HG03095 (cell line): ENCODE measurements around the gene FAM193A.

Source experiments
- ATAC-seq: cut with Tn5 transposase; IDR thresholded peaks from one replicate; pipeline ENCODE4 v1.9.1; 2021; ENCODE audit warnings: moderate library complexity; ENCODE audit not compliant: unreplicated experiment

The FAM193A gene, protein sequence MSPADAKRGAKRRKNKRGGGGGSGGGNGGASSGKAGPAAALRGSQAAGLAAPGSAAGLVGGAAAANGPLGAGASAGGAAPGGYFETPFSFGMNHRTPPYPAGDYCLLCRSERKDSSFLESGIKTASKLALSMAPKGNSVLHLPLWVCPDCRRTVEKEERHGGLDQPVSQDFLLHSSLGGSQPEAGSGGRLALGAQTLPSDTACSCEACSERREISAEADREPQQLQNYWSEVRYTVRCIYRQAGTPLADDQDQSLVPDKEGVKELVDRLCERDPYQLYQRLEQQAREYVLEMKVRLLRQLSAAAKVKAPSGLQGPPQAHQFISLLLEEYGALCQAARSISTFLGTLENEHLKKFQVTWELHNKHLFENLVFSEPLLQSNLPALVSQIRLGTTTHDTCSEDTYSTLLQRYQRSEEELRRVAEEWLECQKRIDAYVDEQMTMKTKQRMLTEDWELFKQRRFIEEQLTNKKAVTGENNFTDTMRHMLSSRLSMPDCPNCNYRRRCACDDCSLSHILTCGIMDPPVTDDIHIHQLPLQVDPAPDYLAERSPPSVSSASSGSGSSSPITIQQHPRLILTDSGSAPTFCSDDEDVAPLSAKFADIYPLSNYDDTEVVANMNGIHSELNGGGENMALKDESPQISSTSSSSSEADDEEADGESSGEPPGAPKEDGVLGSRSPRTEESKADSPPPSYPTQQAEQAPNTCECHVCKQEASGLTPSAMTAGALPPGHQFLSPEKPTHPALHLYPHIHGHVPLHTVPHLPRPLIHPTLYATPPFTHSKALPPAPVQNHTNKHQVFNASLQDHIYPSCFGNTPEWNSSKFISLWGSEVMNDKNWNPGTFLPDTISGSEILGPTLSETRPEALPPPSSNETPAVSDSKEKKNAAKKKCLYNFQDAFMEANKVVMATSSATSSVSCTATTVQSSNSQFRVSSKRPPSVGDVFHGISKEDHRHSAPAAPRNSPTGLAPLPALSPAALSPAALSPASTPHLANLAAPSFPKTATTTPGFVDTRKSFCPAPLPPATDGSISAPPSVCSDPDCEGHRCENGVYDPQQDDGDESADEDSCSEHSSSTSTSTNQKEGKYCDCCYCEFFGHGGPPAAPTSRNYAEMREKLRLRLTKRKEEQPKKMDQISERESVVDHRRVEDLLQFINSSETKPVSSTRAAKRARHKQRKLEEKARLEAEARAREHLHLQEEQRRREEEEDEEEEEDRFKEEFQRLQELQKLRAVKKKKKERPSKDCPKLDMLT (N-terminal part only)

DNA sequence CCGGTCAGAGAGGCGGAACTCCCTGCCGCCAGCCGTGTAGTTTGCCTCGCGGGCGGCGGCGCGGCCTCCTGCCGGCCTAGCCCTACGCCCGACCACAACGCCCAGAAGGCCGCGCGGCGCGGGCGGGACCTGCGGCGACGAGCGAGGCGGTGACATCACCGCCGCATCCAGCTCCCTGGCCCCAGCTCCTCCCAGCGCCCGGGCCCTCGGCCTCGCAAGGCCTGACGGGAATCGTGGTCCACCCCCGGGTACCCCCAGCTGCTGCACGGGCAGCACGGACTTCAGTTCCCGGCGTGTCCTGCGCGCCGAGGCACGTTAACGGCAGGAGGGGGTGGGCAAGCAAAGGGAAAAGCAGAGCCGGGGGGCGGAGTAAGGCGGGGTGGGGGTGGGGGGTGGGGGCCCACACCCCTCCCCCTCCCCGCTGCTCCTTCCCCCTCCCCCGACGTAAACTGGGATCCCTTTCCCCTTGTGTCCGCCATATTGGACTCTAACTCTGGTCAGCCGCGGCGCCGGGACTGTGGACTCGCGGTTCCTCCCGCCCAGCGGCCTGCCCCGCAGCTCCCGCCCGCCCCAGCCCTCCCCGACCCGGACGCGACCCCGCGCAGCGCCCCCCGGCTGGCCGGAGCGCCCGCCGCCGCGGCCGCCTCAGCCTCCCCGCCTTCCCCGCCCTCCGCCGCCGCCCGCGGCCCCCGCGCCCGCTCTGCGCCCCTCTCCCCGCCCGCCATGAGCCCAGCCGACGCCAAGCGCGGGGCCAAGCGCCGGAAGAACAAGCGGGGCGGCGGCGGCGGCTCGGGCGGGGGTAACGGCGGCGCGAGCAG lies at the start of gene FAM193A:
Gene FAM193A (plus strand): TSS at position 455 of the 818 bp plus-strand sequence. CDS start 269 bp downstream, at position 724.
- peak; percentile 85 for ATAC-seq

DNA sequence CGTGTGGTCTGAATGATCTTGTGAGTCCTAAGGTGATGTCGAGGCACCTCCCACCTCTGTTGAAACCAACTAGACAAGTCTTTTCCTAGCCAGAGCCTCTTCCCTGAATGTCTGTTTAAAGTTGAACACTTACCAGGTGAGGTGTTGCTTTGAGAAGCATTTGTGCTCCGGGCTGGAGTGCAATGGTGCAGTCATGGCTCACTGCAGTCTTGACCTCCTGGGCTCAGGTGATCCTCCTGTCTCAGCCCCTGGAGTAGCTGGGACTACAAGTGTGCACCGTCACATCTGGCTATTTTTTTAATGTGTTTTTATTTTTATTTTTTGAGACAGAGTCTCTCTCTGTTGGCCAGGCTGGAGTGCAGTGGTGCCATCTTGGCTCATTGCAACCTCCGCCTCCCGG lies 49.5 kb upstream of the FAM193A start:
- ATAC-seq, result no peak

GRCh38 chr4:2487632-2488031 lies 48.8 kb upstream of the FAM193A start:
- ATAC-seq, result peak; percentile 54

GRCh38 chr4:2489081-2489805 lies 47.2 kb upstream of the FAM193A start:
- no peak for ATAC-seq

DNA sequence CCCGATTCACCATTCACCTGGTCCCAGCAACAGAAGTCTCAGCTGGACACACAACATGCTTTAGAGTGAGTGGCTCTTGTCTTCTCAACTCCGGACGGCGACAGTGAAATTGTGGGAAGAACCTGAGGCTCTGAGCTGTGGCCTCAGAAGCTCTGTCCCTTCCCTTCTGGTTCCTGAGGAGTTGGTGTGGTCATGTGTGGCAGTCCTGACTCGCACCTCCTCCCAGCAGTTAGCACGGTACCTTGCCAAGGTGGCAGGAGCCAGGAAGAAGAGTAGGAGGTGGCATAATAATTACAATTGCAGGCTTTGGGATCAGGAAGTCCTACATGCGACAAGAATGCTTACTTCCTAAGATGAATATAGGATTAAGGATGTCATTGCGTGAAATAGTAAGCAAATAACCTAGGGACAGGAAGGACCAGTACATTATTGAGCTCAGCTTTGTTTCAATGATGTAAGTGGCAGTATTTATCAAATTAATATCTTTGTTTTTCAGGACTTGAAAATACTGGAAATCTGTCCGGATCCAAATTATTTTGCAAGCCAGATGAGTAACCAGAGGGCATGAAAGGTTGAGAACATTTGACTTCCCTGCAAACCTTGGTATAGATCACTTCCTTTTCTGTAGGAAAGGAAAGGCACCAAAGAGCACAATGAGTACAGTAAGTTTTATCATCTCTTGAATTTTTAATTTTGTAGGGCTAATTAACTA lies 46.5 kb upstream of the FAM193A start:
- ATAC-seq, result no peak

GRCh38 chr4:2492970-2493369 lies 43.5 kb upstream of the FAM193A start:
- no peak for ATAC-seq

GRCh38 chr4:2494992-2495391 lies 41.5 kb upstream of the FAM193A start:
- ATAC-seq, result no peak

DNA sequence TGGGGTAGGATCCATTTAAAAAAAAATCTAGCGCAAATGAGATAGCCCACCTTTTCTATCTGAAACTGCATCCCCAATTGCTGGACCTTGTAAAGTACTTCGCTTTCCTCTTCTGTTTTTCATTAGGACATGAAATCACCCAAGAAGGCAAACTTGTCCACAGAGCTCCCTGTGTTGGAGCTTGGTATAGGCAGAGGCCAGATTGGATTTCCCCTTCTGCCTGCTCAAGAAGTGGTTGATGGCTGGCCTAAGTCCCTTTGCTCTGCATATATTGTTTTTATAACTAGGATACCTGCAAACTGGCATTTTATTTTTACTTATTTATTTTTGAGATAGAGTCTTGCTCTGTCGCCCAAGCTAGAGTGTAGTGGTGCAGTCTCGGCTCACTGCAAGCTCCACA lies 39.1 kb upstream of the FAM193A start:
- no peak for ATAC-seq

DNA sequence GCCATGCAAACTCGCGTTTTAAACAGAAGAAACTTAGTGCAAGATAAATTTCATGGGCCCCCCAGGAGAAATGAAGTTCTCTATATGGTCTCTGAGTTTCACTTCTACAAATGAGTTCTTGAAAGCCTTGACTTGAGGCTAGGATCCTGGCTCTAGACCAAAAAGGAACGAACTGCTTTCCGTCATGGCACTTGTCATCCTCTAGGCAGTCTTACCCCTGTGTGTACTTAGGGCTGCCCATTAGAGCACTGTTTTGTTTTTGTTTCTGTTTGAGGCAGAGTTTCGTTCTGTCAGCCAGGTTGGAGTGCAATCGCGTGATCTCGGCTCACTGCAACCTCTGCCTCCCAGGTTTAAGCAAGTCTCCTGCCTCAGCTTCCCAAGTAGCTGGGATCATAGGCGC lies 38.5 kb upstream of the FAM193A start:
- ATAC-seq, result peak; percentile 86

DNA sequence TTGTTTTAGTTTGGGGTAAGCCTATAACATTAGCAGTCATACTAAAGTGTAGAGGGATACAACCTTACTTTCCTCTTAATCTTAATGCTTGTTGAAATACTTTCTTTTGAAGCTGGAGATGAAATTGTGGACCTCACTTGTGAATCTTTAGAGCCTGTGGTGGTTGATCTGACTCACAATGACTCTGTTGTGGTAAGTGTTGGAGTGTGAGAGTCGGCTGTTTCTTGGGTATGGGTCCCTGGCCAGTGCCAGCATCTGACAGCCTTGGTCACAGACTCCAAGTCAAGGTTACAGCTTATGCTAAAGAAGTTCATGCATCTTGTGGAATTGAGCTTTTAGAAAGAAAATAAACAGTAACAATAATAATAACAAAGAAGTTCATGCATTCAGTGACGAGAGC lies 35.9 kb upstream of the FAM193A start:
- ATAC-seq, result no peak

GRCh38 chr4:2501034-2501594 lies 35.3 kb upstream of the FAM193A start:
- ATAC-seq, result no peak

DNA sequence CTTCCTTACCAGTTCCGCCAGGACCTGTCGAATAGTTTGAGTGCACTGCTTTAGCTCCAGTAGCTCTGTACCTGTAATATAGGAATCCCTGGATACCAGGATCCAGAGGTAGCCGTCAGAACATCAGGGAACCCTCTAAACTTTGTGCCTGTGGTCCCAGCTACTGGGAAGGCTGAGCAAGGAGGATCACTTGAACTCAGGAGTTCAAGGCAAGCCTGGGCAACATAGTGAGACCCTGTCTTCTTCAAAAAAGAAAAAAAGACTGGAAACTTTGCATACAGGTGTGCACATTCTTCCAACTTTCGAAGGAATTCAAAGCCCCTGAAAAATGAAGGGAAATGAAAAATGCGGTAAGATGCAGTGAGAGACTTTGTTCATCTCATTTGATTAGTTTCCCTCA lies 32.6 kb upstream of the FAM193A start:
- ATAC-seq, result no peak

DNA sequence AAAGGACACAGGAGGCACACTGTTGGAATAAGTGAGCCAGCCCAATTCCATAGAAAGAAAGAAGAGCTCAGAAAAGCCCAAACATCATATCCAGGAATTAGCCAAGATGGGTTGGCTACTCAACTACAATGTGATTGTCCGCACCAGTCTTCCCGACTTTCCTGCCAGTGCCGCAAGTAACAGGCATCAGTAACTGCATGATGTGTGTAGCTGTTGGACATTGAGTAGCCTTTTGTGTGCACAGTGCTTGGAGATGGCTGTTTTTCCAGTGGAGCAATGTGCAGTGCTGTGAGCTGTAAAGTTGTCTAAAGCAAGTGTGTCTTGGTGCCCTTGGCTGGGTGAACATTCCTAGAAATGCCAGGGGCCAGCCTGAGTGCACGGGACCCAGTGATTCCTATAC lies 29.2 kb upstream of the FAM193A start:
- ATAC-seq, result no peak

GRCh38 chr4:2507855-2508254 lies 28.6 kb upstream of the FAM193A start:
- ATAC-seq, result no peak

DNA sequence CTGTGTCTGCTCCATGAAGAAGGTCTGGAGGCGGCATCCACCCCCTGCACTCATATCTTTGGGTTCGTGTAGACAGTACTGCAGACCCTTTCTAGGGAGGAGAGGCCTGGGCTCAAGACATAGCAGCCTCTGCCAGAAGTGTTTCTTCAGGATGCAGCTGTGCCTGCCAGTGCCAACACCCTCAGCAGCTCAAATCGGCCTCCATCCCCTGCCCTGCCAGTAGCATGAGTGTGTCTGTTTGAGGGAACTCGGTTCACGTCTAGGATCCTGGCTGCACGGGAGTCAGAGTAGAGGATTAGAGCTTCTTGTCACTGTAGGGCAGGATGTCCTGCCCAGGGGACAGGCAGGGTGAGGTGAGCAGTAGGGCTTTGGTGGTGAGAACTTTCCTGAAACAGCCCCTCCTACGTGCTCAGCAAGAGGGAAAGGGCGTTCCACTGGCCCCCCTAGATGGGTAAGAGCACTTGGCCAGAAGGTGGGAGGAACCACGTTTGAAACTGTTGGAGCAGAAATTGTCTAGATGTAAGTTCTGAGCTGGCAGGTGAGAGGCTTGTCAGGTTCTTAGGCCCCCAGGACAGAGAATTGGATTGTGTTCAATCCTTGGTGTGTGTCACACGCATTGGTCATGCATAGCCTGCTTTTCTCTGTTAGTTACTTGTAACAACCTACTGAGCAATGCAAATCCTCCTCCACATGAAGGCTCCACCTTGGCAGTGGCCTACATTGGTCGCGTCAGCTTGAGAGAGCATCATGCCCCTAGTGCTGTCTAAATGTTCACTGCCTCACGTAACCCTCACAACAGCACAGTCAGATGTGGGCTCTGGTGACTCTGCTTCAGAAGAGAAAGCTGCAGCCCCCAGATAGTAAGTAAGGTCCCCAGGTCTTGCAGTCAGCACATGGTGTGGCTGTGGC lies 25.8 kb upstream of the FAM193A start:
- ATAC-seq, result no peak

DNA sequence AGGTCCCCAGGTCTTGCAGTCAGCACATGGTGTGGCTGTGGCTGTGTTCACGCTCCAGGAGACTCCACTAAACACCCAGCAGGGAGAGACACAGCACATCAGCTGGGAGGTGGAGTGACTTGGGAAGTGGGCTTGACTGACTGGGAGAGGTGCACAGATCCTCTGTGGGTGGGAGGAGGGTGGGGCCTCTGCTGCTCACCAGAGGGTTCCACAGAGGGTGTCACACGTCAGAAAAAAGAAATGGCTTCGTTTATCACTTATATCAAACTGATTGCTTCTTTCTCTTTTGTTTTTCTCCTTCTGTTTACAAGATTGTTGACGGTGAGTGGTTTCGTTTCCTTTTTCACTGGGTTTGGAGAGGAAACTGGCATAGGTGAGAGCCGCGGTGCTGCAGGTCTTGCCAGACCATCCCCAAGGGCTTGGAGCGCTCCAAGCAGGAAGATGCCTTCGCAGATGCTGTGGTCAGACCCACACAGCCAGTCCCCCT lies 24.8 kb upstream of the FAM193A start:
- ATAC-seq, result no peak

- ATAC-seq, result no peak
These were observed 23.9 kb upstream of the FAM193A start for GRCh38 chr4:2512396-2513135.
